PFSK-1 (cell line): Measurements from ENCODE around the gene CXXC5.

Experiments
- POLR2AphosphoS5 ChIP-seq: IDR thresholded peaks from 2 replicates; pipeline ENCODE4 v1.6.1; 2012; ENCODE audit warnings: low read depth, mild to moderate bottlenecking, control low read depth, low read length, moderate library complexity
- SIN3A ChIP-seq: IDR thresholded peaks from 2 replicates; pipeline ENCODE4 v1.6.1; 2012; ENCODE audit warnings: mild to moderate bottlenecking, low read length, moderate library complexity, borderline replicate concordance; ENCODE audit not compliant: insufficient read depth
- TAF1 ChIP-seq: IDR thresholded peaks from 2 replicates; pipeline ENCODE4 v1.6.1; 2012; ENCODE audit warnings: low read length, control low read depth, borderline replicate concordance; ENCODE audit not compliant: insufficient read depth
- TF ChIP-seq, protein P1 (sequence below), 2 experiments: IDR thresholded peaks; 2 replicates each; pipeline versions ENCODE4 v1.6.1 to v1.8.0; 2011 to 2012; ENCODE audit warnings: low read depth in 2 of 2, low read length in 2 of 2, control low read depth in 1 of 2, inconsistent platforms in 1 of 2, mild to moderate bottlenecking in 1 of 2, moderate library complexity in 1 of 2; ENCODE audit not compliant: insufficient read depth in 1 of 2

DNA sequence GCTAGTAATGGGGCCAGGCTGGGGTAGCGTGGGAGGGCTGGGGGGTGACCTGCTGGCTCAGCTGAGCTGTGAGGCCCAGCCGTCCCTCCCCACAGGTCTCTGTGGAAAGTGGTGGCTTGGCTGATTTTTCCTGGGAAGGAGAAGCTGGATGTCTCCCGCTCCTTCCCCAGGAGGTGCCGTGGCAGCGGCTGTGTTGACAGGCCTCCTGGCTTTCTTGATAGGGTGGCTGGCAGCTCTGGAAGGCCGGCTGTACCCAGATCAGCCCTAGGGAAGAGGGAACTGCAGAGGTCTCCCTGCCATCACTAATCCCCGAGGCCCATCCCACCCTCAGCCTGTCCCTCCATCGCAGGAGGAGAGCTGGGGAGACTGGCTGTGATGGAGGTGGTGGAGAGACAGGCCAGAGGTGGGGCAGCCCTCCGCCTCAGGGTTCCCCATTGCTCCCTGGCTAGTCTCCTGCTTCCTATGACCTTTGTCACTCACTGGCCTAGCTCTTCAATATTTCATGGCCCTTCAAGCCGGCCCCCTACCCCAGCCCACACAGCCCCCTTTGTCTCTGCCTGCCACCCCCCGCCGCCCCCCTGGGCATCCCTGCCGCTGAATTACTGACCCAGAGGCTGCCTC, 6.8 kb downstream of the CXXC5 start:
- no peak for TF ChIP-seq POLR2AphosphoS5
- TF ChIP-seq TAF1 = no peak
- TF ChIP-seq, protein P1, sequence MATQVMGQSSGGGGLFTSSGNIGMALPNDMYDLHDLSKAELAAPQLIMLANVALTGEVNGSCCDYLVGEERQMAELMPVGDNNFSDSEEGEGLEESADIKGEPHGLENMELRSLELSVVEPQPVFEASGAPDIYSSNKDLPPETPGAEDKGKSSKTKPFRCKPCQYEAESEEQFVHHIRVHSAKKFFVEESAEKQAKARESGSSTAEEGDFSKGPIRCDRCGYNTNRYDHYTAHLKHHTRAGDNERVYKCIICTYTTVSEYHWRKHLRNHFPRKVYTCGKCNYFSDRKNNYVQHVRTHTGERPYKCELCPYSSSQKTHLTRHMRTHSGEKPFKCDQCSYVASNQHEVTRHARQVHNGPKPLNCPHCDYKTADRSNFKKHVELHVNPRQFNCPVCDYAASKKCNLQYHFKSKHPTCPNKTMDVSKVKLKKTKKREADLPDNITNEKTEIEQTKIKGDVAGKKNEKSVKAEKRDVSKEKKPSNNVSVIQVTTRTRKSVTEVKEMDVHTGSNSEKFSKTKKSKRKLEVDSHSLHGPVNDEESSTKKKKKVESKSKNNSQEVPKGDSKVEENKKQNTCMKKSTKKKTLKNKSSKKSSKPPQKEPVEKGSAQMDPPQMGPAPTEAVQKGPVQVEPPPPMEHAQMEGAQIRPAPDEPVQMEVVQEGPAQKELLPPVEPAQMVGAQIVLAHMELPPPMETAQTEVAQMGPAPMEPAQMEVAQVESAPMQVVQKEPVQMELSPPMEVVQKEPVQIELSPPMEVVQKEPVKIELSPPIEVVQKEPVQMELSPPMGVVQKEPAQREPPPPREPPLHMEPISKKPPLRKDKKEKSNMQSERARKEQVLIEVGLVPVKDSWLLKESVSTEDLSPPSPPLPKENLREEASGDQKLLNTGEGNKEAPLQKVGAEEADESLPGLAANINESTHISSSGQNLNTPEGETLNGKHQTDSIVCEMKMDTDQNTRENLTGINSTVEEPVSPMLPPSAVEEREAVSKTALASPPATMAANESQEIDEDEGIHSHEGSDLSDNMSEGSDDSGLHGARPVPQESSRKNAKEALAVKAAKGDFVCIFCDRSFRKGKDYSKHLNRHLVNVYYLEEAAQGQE (IDR thresholded peaks at IDR 0.05; ENCODE audit: insufficient read depth in 1 of 2, low read depth in 2 of 2, low read length in 2 of 2) = no peak
- no peak for TF ChIP-seq SIN3A
